HFFc6 (cell line): ENCODE measurements around the gene STOM. TPM values are rescaled to one million over a fixed set of nuclear protein-coding genes. Genes with fewer than 3 reads are reported as not detected.

Experiments
- DNase-seq: peaks from one replicate; pipeline ENCODE4 v3.0.0-alpha.2; 2018
- H3K27ac Mint-ChIP-seq: 2 replicates; pipeline ENCODE4 v1.8.0; 2020; ENCODE audit warnings: mild to moderate bottlenecking, mixed read lengths
- H3K27me3 Mint-ChIP-seq: 2 replicates; pipeline ENCODE4 v1.8.0; 2021; ENCODE audit warnings: mild to moderate bottlenecking, moderate library complexity, mixed read lengths; ENCODE audit not compliant: insufficient read depth
- H3K36me3 Mint-ChIP-seq: 2 replicates; pipeline ENCODE4 v1.8.0; 2021; ENCODE audit warnings: low read depth, mixed read lengths
- H3K4me1 Mint-ChIP-seq: 2 replicates; pipeline ENCODE4 v1.8.0; 2020; ENCODE audit warnings: low read depth, mixed read lengths
- H3K4me3 Mint-ChIP-seq: 2 replicates; pipeline ENCODE4 v1.8.0; 2020; ENCODE audit warnings: mild to moderate bottlenecking, moderate library complexity, mixed read lengths
- H3K9me3 Mint-ChIP-seq: 2 replicates; pipeline ENCODE4 v1.8.0; 2020; ENCODE audit warnings: mild to moderate bottlenecking, mixed read lengths
- CTCF ChIP-seq: fragments of 200-600 bp; sonication (generic); IDR thresholded peaks from 2 replicates; pipeline ENCODE4 v1.5.0; 2021; ENCODE audit warnings: antibody characterized with exemption, mild to moderate bottlenecking
- total RNA-seq, 6 experiments: library from RNA; stranded (reverse); fragmentation: NEBNext Ultra II Directional; extraction: Animal tissue kit (Norgen Biotek cat#: 25700); gene quantifications; 2 replicates in 1 of 6; 3 replicates in 5 of 6; pipeline ENCODE4 v1.2.3, GENCODE V29; 2021

Gene STOM
- total RNA-seq, 6 experiments from 2014 or later, result 85.4 to 151 (median 138) TPM

GRCh38 chr9:121368138-121368522 lies 1.9 kb downstream of the STOM start:
- DNase-seq, result no peak
- H3K9me3 Mint-ChIP-seq, result no peaks in the 10 kb centered on the region
- peak overlapping the region; percentile 86 for H3K27ac Mint-ChIP-seq
- peak overlapping the region; percentile 86 for H3K4me3 Mint-ChIP-seq
- peaks cover 91% of the 10 kb centered on the region for H3K4me1 Mint-ChIP-seq
- no peaks in the 10 kb centered on the region; the same call in 1 of the 2 replicates for H3K27me3 Mint-ChIP-seq
- no peak for TF ChIP-seq CTCF
- H3K36me3 Mint-ChIP-seq, result peaks cover 31% of the 10 kb centered on the region

- no peak for TF ChIP-seq CTCF
- Mint-ChIP-seq H3K27ac (peak overlapping the region; percentile 86), H3K4me3 (peak overlapping the region; percentile 86), H3K4me1 (peaks cover 91% of the 10 kb centered on the region), H3K9me3 (no peaks in the 10 kb centered on the region), H3K36me3 (peaks cover 31% of the 10 kb centered on the region), H3K27me3 (no peaks in the 10 kb centered on the region; the same call in 1 of the 2 replicates)
- DNase-seq, result peak; percentile 29
These were observed 2.5 kb downstream of the STOM start for GRCh38 chr9:121367306-121368137.

DNA sequence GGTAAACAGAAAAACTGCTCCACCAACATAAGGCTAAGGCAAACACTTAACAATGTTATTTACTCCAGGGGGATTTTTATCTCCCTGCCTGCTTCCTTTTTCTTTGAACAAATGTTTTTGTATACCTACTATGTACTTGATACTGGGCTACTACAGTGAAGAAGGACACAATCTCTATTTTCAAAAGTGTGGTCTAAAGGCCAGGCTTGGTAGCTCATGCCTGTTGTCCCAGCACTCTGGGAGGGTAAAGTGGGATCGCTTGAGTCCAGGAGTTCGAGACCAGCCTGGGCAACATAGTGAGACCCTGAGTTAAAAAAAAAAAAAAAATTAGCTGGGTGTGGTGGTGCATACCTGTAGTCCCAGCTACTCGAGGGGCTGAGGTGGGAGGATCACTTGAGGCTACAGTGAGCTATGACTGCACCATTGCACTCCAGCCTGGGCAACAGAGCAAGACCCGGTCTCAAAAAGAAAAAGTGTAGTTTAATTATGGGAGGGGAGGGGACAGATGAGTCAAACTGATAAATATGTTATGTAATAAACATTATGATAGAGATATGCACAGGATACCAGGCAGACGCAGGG lies 3.3 kb downstream of the STOM start:
- peak overlapping the region; percentile 52 for H3K4me3 Mint-ChIP-seq
- H3K27me3 Mint-ChIP-seq, result no peaks in the 10 kb centered on the region; the same call in 1 of the 2 replicates
- H3K4me1 Mint-ChIP-seq, result peaks cover 91% of the 10 kb centered on the region
- peaks cover 31% of the 10 kb centered on the region for H3K36me3 Mint-ChIP-seq
- no peak for DNase-seq
- no peak for TF ChIP-seq CTCF
- no peaks in the 10 kb centered on the region for H3K9me3 Mint-ChIP-seq
- H3K27ac Mint-ChIP-seq, result peak overlapping the region; percentile 32

GRCh38 chr9:121365564-121365963 lies 4.5 kb downstream of the STOM start:
- H3K9me3 Mint-ChIP-seq, result no peaks in the 10 kb centered on the region
- H3K27ac Mint-ChIP-seq, result peak overlapping the region; percentile 29
- no peaks in the 10 kb centered on the region; the same call in 1 of the 2 replicates for H3K27me3 Mint-ChIP-seq
- H3K36me3 Mint-ChIP-seq, result peaks cover 32% of the 10 kb centered on the region
- peak overlapping the region; percentile 7 for H3K4me3 Mint-ChIP-seq
- no peak for DNase-seq
- peaks cover 90% of the 10 kb centered on the region for H3K4me1 Mint-ChIP-seq
- TF ChIP-seq CTCF, result no peak

DNA sequence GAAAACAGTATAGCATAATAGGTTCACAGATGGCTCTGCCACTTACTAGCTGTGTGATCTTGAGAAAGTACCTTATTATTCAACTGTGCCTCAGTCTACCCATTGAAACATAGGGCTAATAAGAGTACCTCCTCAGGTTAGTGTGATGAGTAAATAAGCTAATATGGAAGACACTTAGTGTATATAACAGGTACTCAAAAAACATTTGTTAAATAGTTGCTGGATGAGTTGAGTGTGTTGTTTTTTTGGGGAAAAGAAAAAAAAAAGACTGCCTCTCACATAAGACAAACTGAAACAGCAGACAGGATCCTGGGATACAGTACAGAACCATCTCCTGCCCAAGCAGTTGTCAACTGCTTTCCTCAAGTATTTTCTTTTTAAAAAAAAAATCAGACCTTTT lies 5.2 kb downstream of the STOM start:
- DNase-seq, result no peak
- H3K36me3 Mint-ChIP-seq, result peaks cover 31% of the 10 kb centered on the region
- H3K9me3 Mint-ChIP-seq, result no peaks in the 10 kb centered on the region
- H3K4me1 Mint-ChIP-seq, result peaks cover 90% of the 10 kb centered on the region
- H3K4me3 Mint-ChIP-seq, result 0 out of 2 replicates have a peak overlapping the region, but pooled peaks have one; percentile 7
- H3K27me3 Mint-ChIP-seq, result no peaks in the 10 kb centered on the region; the same call in 1 of the 2 replicates
- no peak for TF ChIP-seq CTCF
- H3K27ac Mint-ChIP-seq, result peak overlapping the region; percentile 29; the same call in 1 of the 2 replicates
